ENCODE measurements around the gene GNG13. TPM values are rescaled to one million over a fixed set of nuclear protein-coding genes. Genes with fewer than 3 reads are reported as not detected.

Gene GNG13
- total and polyA plus RNA-seq, 2 experiments from 2014 or later: 0.29 TPM; not detected in 1

DNA sequence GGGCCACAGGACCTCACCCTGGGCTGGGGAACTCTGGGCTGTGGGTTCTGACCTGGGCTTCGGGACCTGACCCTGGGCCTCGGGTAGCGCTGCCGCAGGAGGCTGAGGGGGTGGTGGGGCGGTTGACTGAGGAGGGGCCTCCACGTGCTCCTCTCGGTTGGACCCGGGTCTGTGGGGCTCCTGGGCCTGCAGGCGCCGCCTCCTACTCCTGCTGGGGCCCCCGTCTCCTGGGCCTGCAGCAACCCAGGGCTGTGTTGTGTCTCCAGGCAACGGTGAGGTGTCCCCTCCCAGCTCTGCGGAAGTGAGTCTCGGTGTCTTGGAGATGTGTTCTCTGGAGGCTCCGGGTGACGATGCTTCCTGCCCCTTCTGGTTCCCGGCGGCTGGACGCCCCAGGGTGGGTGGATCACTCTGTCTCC is 41.5 kb upstream of the GNG13 start:
- H3K27me3 ChIP-seq (ENCODE audit: insufficient read depth): no peaks in the 10 kb centered on the region
- H3K79me2 ChIP-seq (replicated peaks; ENCODE audit: insufficient read depth): no peaks in the 10 kb centered on the region
- Mint-ChIP-seq H3K4me1 (peaks cover 4% of the 10 kb centered on the region), H3K9me3 (peaks cover 13% of the 10 kb centered on the region), H3K36me3 (ENCODE audit: low read depth) (no peaks in the 10 kb centered on the region), H3K27ac (no peak overlapping the region), H3K4me3 (no peak overlapping the region), H3K27me3 (ENCODE audit: insufficient read depth, low read depth, poor library complexity) (peaks cover 4% of the 10 kb centered on the region)
- no peak overlapping the region for H3K27ac ChIP-seq (ENCODE audit: low read depth)
- H2AFZ ChIP-seq: no peak overlapping the region
- no peaks in the 10 kb centered on the region for H3K9me2 ChIP-seq (ENCODE audit: insufficient read depth)
- no peaks in the 10 kb centered on the region for H3K4me1 ChIP-seq (ENCODE audit: insufficient read depth)
- H4K20me1 ChIP-seq (replicated peaks; ENCODE audit: insufficient read depth): no peaks in the 10 kb centered on the region
- DNase-seq (ENCODE audit: low spot score) (no peak), ATAC-seq (peak; percentile 37)
- no peak overlapping the region for H3K4me3 ChIP-seq
- TF ChIP-seq, protein P1, sequence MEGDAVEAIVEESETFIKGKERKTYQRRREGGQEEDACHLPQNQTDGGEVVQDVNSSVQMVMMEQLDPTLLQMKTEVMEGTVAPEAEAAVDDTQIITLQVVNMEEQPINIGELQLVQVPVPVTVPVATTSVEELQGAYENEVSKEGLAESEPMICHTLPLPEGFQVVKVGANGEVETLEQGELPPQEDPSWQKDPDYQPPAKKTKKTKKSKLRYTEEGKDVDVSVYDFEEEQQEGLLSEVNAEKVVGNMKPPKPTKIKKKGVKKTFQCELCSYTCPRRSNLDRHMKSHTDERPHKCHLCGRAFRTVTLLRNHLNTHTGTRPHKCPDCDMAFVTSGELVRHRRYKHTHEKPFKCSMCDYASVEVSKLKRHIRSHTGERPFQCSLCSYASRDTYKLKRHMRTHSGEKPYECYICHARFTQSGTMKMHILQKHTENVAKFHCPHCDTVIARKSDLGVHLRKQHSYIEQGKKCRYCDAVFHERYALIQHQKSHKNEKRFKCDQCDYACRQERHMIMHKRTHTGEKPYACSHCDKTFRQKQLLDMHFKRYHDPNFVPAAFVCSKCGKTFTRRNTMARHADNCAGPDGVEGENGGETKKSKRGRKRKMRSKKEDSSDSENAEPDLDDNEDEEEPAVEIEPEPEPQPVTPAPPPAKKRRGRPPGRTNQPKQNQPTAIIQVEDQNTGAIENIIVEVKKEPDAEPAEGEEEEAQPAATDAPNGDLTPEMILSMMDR (conservative IDR thresholded peaks at IDR 0.05; ENCODE audit: low read depth in 2 of 2): no peak
- TF ChIP-seq STAT1 (IDR thresholded peaks at IDR 0.05; ENCODE audit: unreplicated experiment) (no peak), JUNB (IDR thresholded peaks at IDR 0.05; ENCODE audit: unreplicated experiment) (no peak)
- H3K36me3 ChIP-seq (ENCODE audit: insufficient read depth): no peaks in the 10 kb centered on the region
- peaks cover 4% of the 10 kb centered on the region; the same call in 1 of the 2 replicates for H3F3A ChIP-seq (replicated peaks; ENCODE audit: low read depth)
- H3K4me2 ChIP-seq: no peak overlapping the region

DNA sequence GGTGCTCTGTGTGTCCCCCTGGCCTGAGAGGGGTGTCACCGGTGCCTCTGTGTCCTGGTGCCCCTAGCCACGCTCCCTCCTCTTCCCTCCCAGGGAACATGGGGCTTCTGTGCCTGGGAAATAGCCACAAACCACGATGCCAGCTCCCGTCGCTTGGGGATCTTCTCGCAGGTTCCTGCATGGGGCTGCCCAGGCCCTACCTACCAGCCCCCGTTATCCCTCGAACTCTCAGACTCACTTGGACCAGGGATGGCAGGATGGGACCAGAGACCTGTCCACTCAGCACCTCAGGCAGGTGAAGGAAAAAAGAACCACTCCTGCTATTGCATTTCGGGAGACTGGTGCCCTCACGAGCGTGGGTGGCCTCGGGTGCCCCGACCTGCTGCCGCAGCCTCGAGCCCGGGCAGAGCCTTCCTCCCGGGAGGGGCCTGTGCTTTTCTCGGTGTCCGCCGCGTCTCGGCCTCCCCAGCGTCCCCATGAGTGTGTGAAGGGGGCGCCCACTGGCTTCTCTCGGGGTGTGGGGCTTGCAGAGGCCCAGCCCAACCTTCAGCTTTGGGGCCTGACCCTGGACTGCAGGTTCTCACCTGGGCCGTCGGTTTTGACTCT is 41.0 kb upstream of the GNG13 start:
- Histone ChIP-seq H3F3A (replicated peaks; ENCODE audit: low read depth) (peaks cover 4% of the 10 kb centered on the region; the same call in 1 of the 2 replicates), H2AFZ (no peak overlapping the region), H3K4me2 (no peak overlapping the region), H3K4me1 (ENCODE audit: insufficient read depth) (no peaks in the 10 kb centered on the region), H3K4me3 (no peak overlapping the region), H4K20me1 (replicated peaks; ENCODE audit: insufficient read depth) (no peaks in the 10 kb centered on the region), H3K79me2 (replicated peaks; ENCODE audit: insufficient read depth) (no peaks in the 10 kb centered on the region), H3K27ac (ENCODE audit: low read depth) (no peak overlapping the region), H3K36me3 (ENCODE audit: insufficient read depth) (no peaks in the 10 kb centered on the region), H3K9me2 (ENCODE audit: insufficient read depth) (no peaks in the 10 kb centered on the region), H3K27me3 (ENCODE audit: insufficient read depth) (no peaks in the 10 kb centered on the region)
- no peak for DNase-seq (ENCODE audit: low spot score)
- Mint-ChIP-seq H3K27me3 (ENCODE audit: insufficient read depth, low read depth, poor library complexity) (peaks cover 4% of the 10 kb centered on the region), H3K4me1 (peaks cover 4% of the 10 kb centered on the region), H3K9me3 (peaks cover 17% of the 10 kb centered on the region), H3K27ac (no peak overlapping the region), H3K4me3 (no peak overlapping the region), H3K36me3 (ENCODE audit: low read depth) (no peaks in the 10 kb centered on the region)
- no peak for ATAC-seq
- TF ChIP-seq EZH2 (IDR thresholded peaks at IDR 0.05; ENCODE audit: low read depth, unreplicated experiment) (no peak), POLR2AphosphoS5 (IDR thresholded peaks at IDR 0.05; ENCODE audit: low read depth) (no peak), ZNF331 (CRISPR knock-in tag; IDR thresholded peaks at IDR 0.05; ENCODE audit: low read depth) (no peak), ZNF114 (CRISPR knock-in tag; IDR thresholded peaks at IDR 0.05) (no peak), CREB1 (CRISPR knock-in tag; IDR thresholded peaks at IDR 0.05; ENCODE audit: low read depth) (no peak)
- TF ChIP-seq, protein P1 (conservative IDR thresholded peaks at IDR 0.05; ENCODE audit: low read depth in 2 of 2): no peak
- TF ChIP-seq, protein P2, sequence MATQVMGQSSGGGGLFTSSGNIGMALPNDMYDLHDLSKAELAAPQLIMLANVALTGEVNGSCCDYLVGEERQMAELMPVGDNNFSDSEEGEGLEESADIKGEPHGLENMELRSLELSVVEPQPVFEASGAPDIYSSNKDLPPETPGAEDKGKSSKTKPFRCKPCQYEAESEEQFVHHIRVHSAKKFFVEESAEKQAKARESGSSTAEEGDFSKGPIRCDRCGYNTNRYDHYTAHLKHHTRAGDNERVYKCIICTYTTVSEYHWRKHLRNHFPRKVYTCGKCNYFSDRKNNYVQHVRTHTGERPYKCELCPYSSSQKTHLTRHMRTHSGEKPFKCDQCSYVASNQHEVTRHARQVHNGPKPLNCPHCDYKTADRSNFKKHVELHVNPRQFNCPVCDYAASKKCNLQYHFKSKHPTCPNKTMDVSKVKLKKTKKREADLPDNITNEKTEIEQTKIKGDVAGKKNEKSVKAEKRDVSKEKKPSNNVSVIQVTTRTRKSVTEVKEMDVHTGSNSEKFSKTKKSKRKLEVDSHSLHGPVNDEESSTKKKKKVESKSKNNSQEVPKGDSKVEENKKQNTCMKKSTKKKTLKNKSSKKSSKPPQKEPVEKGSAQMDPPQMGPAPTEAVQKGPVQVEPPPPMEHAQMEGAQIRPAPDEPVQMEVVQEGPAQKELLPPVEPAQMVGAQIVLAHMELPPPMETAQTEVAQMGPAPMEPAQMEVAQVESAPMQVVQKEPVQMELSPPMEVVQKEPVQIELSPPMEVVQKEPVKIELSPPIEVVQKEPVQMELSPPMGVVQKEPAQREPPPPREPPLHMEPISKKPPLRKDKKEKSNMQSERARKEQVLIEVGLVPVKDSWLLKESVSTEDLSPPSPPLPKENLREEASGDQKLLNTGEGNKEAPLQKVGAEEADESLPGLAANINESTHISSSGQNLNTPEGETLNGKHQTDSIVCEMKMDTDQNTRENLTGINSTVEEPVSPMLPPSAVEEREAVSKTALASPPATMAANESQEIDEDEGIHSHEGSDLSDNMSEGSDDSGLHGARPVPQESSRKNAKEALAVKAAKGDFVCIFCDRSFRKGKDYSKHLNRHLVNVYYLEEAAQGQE (IDR thresholded peaks at IDR 0.05; ENCODE audit: unreplicated experiment): no peak
